A549 treated with Mapracorat at 1 μM for 4 hours (cell line): ENCODE measurements around the gene PLAAT5. TPM values are rescaled to one million over a fixed set of nuclear protein-coding genes. Genes with fewer than 3 reads are reported as not detected.

ENCODE experiments used
- total RNA-seq: library from RNA; stranded (reverse); fragments of 200-300 nt; extraction: Qiagen RNA extraction; gene quantifications from 5 replicates; pipeline ENCODE4 v1.2.3, GENCODE V29; 2022

Gene PLAAT5, protein sequence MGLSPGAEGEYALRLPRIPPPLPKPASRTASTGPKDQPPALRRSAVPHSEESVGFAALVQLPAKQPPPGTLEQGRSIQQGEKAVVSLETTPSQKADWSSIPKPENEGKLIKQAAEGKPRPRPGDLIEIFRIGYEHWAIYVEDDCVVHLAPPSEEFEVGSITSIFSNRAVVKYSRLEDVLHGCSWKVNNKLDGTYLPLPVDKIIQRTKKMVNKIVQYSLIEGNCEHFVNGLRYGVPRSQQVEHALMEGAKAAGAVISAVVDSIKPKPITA
- total RNA-seq: not detected in 5 replicates

DNA sequence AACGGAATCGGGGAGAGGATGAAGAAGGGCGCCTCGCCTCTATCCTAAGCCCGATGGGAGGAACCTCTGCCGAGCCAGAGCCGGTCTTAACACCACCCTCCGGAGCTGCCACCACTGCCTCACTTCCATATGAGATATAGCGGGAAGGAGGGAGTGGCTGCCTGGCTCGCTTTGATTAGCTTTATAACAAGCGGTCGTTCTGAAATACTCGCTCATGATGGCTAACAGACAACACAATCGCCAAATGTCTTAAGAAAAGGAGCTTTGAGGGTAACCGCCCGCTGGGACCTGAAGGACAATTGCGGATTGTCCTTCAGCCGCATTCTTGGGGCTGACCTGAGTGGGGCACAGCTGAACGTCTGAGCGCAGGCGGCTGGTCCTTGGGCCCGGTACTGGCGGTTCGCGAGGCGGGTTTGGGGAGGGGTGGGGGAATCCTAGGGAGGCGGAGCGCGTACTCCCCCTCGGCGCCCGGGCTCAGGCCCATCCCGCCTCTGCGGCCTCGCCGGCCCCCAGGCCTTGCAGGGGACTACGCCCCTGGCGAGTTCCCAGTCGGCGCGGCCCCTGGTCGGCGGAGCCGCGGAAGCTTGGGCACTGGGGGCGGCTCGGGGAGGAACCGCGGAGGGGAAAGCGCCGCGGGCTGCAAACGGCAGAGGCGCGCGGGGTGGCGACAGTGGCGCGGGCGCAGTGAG is at the start of gene PLAAT5:
Gene PLAAT5 (minus strand): TSS at position 617 of the 689 bp plus-strand sequence. CDS start 133 bp downstream, at position 484.

DNA sequence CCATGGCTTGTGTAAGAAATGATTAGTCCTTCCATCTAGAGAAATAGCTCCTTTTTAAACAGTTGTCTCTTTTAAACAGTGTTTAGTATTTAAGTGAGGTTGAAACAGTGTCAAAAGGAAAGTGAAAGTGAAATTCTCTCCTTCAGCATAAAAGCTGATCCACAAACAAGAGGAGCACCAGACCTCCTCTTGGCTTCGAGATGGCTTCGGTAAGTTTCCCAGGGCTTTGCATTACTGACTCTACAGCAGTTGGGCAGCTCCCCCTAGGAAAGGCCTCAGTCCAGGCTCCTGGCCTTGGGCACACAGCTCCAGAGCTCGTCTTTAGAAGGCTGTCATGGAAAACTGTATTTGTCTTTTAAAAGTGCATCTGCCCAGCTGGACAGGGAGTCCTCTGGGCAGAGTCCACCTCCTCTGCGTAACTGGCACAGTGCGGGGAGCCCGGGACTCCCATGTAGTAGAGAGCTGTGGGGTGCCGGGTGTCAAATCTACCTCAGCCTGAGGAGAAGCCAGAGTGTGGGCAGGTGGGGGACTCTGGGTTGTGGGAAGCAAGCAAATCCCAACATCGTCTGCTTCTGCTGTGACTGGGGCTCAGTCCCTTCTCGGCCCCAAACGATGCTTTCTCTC is 45.8 kb upstream of the PLAAT5 start, which contains the start of gene PLAAT4:
Gene PLAAT4 (plus strand): TSS at position 140 of the 624 bp plus-strand sequence. CDS start 61 bp downstream, at position 201.

DNA sequence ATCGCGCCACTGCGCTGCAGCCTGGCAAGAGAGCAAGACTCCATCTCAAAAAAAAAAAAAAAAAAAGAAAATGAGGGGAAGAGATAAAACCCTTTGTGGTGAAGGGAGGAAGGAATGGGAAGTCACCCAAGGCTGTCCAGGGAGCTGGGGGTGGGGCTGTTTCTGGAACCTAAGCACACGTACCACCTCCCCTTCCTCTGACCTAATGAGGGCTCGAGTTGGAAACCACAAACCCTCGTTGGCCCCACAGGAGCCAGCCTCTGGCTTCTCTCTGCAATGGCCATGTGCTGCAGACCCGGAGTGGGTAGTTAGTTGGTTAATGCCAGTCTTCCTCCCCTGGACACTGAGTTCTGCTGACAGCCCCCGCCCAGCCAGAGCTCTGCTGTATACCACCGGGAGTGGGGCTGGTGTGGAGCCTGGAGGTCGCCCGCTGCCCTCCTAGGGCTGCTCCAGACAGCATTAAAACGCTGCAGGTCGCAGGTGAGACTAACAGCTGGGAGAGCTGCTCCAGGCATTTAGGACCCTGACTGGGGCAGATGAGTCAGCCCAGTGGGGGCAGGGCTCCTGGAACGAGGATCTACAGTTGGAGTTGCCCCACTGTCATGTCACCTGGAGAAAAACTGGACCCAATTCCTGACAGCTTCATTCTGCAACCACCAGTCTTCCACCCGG is 15.0 kb upstream of the PLAAT5 start, which contains the start of gene LGALS12:
Gene LGALS12 (plus strand): TSS at position 228 of the 672 bp plus-strand sequence. CDS start 375 bp downstream, at position 603.

Other genes with a start within 250 kb of the PLAAT5 start
- not detected in 5 replicates for gene SLC22A25, start 247.6 kb downstream of the PLAAT5 start, total RNA-seq
- gene SLC22A9, start 121.4 kb downstream of the PLAAT5 start, total RNA-seq: not detected in 5 replicates
- gene LGALS12, start 14.9 kb upstream of the PLAAT5 start, total RNA-seq: not detected in 5 replicates
- gene PLAAT4, start 45.6 kb upstream of the PLAAT5 start, total RNA-seq: 1.4 to 2.6 TPM (median 1.8 TPM) in 5 replicates
- 0.34 to 1.5 TPM (median 0.46 TPM) in 5 replicates for gene PLAAT2, start 72.2 kb upstream of the PLAAT5 start, total RNA-seq
- gene PLAAT3, start 123.3 kb upstream of the PLAAT5 start, total RNA-seq: 50.0 to 72.4 TPM (median 60.3 TPM) in 5 replicates
- 30.3 to 37.2 TPM (median 33.1 TPM) in 5 replicates for gene ATL3, start 180.2 kb upstream of the PLAAT5 start, total RNA-seq
- 93.6 to 107 TPM (median 103 TPM) in 5 replicates for gene RTN3, start 190.3 kb upstream of the PLAAT5 start, total RNA-seq